Measurements from ENCODE around the gene TBR1.

- TF ChIP-seq POLR2A (IDR thresholded peaks at IDR 0.05): no peak
- TF ChIP-seq CTCF (IDR thresholded peaks at IDR 0.05): no peak
These were observed 29.8 kb upstream of the TBR1 start for GRCh38 chr2:161386228-161386824.

All from right lobe of liver (tissue), 4 donors.